H1 (cell line): Measurements from ENCODE around the gene CLINT1. TPM values are rescaled to one million over a fixed set of nuclear protein-coding genes. Genes with fewer than 3 reads are reported as not detected.

ENCODE experiments used
- CREB1 ChIP-seq: IDR thresholded peaks from 2 replicates; pipeline ENCODE4 v1.6.1; 2012; ENCODE audit warnings: inconsistent platforms
- CTBP2 ChIP-seq: IDR thresholded peaks from 2 replicates; pipeline ENCODE4 v1.7.0; 2011; ENCODE audit warnings: borderline replicate concordance, mild to moderate bottlenecking, moderate library complexity, mixed read lengths, low read length; ENCODE audit not compliant: insufficient read depth, insufficient read length
- PHF8 ChIP-seq: fragments of 200-600 bp; sonication (generic); conservative IDR thresholded peaks from 2 replicates; pipeline ENCODE4 v1.7.1; 2012; ENCODE audit warnings: low read depth, mild to moderate bottlenecking, inconsistent platforms, low read length, moderate library complexity
- POU5F1 ChIP-seq: IDR thresholded peaks from 2 replicates; pipeline ENCODE4 v1.6.1; 2011; ENCODE audit warnings: low read depth, mild to moderate bottlenecking, low read length, moderate library complexity
- RNF2 ChIP-seq: fragments of 200-900, 300-1000 bp; sonication (generic); IDR thresholded peaks from 2 replicates; pipeline ENCODE4 v1.7.1; 2016; ENCODE audit warnings: borderline replicate concordance, low read depth, mild to moderate bottlenecking, antibody characterized with exemption, low read length; ENCODE audit not compliant: poor library complexity, severe bottlenecking; ENCODE audit errors: missing control alignments
- polyA plus RNA-seq, 7 experiments: library from polyadenylated mRNA; depleted of rRNA in 3 of 7; stranded (reverse) in 5 of 7; unstranded in 2 of 7; fragments of >200 nt in 5 of 7; fragments of 200-250 nt in 2 of 7; gene quantifications; 1 replicate in 5 of 7; 2 replicates in 1 of 7; 4 replicates in 1 of 7; pipeline versions ENCODE4 v1.2.1 to v1.2.3, GENCODE V29; 2011 to 2013; ENCODE audit warnings: missing spikeins in 2 of 7, mixed read lengths in 2 of 7
- total RNA-seq: library from RNA; stranded (reverse); fragmentation: NEBNext Ultra II Directional; extraction: Animal tissue kit (Norgen Biotek cat#: 25700); gene quantifications from 2 replicates; pipeline ENCODE4 v1.2.1, GENCODE V29; 2021
- TF ChIP-seq, protein P1 (sequence below): IDR thresholded peaks from 2 replicates; pipeline ENCODE4 v1.6.1; 2011; ENCODE audit warnings: low read depth, mild to moderate bottlenecking, low read length; ENCODE audit not compliant: insufficient read depth

Gene CLINT1
- total and polyA plus RNA-seq, 2 of the 8 experiments (the other 6 are each of a cell fraction or from before 2014, with no cell fraction given) = 85.9 to 140 TPM

DNA sequence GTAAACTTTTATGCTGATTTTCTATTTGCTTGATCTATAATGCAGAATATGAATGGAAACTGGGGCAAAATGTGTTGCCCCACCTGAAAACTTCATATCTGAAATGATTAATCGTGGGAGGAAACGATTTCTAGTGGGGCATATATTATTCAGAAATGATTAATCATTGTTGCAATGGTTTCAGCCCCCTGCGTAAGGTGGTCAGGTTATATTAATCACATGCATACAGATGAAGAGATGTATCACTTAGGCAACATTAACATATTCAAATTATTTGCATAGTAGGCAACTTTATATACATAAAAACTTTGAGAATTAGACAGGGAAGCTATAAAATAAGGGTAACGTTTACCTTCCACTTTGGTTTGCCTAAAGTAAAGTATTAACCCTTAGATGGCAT is 65.6 kb downstream of the CLINT1 start (continued):
- TF ChIP-seq CTBP2 (no peak), CREB1 (no peak), POU5F1 (no peak), PHF8 (no peak), RNF2 (no peak)
- TF ChIP-seq, protein P1, sequence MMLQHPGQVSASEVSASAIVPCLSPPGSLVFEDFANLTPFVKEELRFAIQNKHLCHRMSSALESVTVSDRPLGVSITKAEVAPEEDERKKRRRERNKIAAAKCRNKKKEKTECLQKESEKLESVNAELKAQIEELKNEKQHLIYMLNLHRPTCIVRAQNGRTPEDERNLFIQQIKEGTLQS = no peak
